AG10803 (cell line): ENCODE measurements around the gene TUBGCP4.
A peak's percentile ranks its signal among the peaks of the same experiment; 100 is the strongest.

Experiments used
- DNase-seq: peaks from one replicate; pipeline ENCODE4 v3.0.0; 2010; ENCODE audit warnings: low read depth
- H3K4me3 ChIP-seq: 2 replicates; pipeline ENCODE4 v1.5.1; 2011; ENCODE audit warnings: mild to moderate bottlenecking, low read length, control low read depth
- CTCF ChIP-seq: conservative IDR thresholded peaks from 2 replicates; pipeline ENCODE4 v1.5.1; 2011; ENCODE audit warnings: mild to moderate bottlenecking, low read length, control low read depth, inconsistent platforms

The TUBGCP4 gene

GRCh38 chr15:43436395-43436794 is 65.5 kb downstream of the TUBGCP4 start:
- DNase-seq: no peak
- TF ChIP-seq CTCF: no peak
- no peak overlapping the region for H3K4me3 ChIP-seq

GRCh38 chr15:43439268-43439667 is 68.4 kb downstream of the TUBGCP4 start:
- no peak for DNase-seq
- TF ChIP-seq CTCF: no peak
- H3K4me3 ChIP-seq: no peak overlapping the region

GRCh38 chr15:43440721-43441281 is 69.9 kb downstream of the TUBGCP4 start:
- peak; percentile 61 for TF ChIP-seq CTCF
- no peak overlapping the region for H3K4me3 ChIP-seq
- peak; percentile 98 for DNase-seq

- no peak for TF ChIP-seq CTCF
- DNase-seq: peak; percentile 64
- H3K4me3 ChIP-seq: no peak overlapping the region
These were observed 70.4 kb downstream of the TUBGCP4 start for GRCh38 chr15:43441316-43441715.

GRCh38 chr15:43446344-43446743 is 75.4 kb downstream of the TUBGCP4 start:
- no peak for TF ChIP-seq CTCF
- DNase-seq: no peak
- no peak overlapping the region for H3K4me3 ChIP-seq

GRCh38 chr15:43449981-43450380 is 79.1 kb downstream of the TUBGCP4 start:
- H3K4me3 ChIP-seq: no peak overlapping the region
- no peak for DNase-seq
- no peak for TF ChIP-seq CTCF
